GM04504 (cell line): ENCODE data around the gene USP48.
"Not testable (repeated sequence)": the region's sequence is repeated elsewhere in the genome, so short reads cannot be mapped to it uniquely, and the experiment has no call there.

Source experiments
- DNase-seq: peaks from one replicate; pipeline ENCODE4 v3.0.0-alpha.2; 2012; ENCODE audit warnings: low read depth

The USP48 gene

GRCh38 chr1:21634806-21635535 lies 148.0 kb downstream of the USP48 start:
- DNase-seq, result no peak

GRCh38 chr1:21633992-21634805 lies 148.8 kb downstream of the USP48 start:
- DNase-seq, result no peak

DNA sequence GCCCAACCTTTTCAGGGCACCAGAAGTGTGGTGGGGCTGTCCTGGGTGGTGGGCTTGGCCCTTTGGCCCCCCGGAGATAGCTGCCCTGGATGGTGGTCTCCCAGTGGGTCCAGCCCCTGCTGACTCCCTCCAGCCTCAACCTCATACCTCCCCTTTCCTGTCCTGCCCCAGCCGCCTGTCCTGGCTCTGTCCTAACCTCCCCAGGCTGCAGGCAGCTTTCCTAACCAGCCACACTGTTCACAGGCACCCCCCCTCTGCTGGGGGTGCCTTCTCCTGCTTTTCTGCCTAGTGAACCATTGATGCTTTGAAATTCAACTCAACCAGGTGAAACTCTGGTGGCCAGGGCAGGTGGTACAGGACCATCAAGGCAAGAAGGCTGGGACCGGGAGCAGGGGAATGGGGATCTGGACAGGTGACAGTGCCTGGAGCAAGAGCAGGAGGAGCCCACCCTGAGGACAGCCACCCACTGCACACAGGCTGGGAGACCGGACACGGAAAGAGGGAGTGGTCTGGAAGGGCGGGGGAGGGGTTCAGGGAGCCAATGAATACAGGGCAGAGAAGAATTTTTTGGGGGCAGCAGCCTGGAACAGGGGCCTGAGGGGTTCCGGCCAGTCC lies 149.7 kb downstream of the USP48 start:
- no peak for DNase-seq

DNA sequence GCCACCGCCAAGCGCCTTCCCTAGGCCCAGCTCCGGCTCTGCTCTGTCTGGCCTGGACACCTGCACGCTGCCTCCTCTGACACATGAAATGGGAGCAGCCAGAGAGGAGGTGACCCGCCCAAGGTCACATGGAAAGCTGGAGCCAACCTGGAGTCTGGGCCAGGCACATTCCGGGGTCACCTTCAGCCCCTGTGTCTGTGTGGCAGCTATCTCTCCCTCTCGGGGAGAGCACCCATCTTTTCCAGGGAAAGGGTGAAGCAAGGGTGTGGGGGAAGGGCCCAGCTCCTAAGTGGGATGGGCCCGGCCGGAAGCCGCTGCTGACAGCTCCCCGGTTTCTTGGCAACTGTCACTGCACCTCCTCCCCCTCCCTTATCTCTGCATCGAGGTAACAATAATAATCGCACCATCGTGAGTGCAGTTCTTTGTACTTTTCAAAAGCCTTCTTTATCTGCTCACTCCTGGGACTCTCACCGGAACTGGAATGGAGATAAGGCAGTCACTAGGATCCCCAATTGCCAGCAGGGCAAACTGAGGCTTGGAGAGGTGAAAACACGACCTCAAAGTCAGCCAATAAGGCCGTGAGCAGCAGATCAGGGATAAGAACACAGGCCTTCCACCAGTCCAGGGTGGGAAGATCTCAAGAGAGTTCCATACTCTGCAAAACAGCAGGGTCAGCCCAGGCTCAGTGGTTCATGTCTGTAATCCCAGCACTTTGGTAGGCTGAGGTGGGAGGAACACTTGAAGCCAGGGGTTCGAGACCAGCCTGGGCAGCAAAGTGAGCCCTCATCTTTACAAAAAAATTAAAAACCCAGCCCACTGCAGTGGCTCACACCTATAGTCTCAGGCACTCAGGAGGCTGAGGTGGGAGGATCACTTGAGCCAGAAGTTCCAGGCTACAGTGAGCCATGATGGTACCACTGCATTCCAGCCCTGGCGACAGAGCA lies 150.7 kb downstream of the USP48 start:
- DNase-seq, result no peak

- DNase-seq, result not testable (repeated sequence)
These were observed 151.4 kb downstream of the USP48 start for GRCh38 chr1:21631590-21631943.

DNA sequence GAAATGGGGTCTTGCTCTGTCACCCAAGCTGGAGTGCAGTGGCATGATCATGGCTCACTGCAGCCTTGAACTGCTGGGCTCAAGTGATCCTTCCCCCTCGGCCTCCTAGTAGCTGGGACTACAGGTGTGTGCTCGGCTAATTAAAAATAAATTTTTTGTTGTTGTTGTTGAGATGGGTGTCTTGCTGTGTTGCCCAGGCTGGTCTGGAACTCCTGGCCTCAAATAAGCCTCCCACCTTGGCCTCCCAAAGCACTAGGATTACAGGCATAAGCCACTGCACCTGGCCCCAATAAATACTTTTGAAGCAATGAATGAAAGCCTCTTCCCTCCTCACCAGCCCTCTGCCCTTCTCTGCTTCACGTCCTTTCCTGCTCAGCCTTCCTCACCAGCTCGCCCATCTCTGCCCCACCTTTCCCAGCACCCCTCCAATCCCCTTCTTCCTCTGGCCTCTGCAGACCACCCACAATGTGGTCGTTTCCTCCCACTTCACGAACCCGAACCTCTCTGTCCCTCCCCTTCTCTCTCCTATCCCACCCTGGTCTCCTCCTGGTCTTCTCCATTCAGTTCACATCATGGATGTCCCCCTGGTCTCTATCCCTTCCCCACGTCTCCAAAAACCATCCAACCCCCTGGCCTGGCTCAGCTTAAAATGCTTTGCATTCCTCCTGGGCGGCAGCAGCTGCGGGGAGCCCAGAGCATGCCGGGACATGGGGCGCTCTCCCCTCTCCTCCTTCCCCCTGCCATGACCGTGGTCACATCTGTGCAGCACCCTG lies 152.2 kb downstream of the USP48 start:
- DNase-seq, result no peak

DNA sequence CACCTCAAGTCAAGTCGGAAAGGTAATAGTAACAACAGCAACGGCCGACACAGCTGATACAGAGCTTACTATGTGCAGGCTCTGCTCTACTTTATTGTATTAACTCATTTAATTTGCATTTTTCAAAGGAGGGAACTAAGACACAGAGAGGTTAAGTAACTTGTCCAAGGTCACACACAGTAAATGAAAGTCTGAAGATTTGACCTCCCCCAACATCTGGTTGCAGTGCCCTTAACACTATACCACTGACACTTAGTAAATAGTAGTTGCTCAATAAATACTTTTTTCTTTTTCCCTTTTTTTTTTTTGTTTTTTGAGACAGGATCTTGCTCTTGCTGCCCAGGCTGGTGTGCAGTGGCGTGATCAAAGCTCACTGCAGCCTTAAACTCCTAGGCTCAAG lies 153.0 kb downstream of the USP48 start:
- no peak for DNase-seq

- DNase-seq, result no peak
These were observed 154.1 kb downstream of the USP48 start for GRCh38 chr1:21628798-21629393.
